ENCODE results near the gene CYP21A2.
"Not testable (repeated sequence)": the region's sequence is repeated elsewhere in the genome, so short reads cannot be mapped to it uniquely, and the experiment has no call there.

DNA sequence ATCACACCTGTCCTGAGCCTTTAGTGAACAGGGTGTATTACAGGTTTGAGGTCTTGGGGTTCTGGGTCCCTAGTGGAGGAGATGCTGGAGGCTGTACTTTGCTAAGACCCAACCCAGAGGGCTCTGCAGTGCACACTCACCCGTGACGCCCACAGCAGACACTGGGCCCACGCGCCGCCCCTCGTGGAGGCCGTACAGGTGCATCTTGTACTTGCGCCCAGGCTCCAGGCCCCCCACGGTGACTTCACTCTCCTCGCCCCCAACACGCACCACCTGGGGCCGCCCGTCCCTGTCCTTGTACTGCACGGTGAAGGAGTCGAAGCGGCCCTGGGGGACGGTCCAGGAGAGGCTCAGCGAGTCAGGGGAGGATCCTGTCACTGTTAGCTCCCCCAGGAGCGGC is 29.3 kb downstream of the CYP21A2 start:
- TF ChIP-seq, protein P1, sequence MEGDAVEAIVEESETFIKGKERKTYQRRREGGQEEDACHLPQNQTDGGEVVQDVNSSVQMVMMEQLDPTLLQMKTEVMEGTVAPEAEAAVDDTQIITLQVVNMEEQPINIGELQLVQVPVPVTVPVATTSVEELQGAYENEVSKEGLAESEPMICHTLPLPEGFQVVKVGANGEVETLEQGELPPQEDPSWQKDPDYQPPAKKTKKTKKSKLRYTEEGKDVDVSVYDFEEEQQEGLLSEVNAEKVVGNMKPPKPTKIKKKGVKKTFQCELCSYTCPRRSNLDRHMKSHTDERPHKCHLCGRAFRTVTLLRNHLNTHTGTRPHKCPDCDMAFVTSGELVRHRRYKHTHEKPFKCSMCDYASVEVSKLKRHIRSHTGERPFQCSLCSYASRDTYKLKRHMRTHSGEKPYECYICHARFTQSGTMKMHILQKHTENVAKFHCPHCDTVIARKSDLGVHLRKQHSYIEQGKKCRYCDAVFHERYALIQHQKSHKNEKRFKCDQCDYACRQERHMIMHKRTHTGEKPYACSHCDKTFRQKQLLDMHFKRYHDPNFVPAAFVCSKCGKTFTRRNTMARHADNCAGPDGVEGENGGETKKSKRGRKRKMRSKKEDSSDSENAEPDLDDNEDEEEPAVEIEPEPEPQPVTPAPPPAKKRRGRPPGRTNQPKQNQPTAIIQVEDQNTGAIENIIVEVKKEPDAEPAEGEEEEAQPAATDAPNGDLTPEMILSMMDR (IDR thresholded peaks at IDR 0.05) = not testable (repeated sequence)
- TF ChIP-seq EZH2 (IDR thresholded peaks at IDR 0.05) = not testable (repeated sequence)

Data from neural progenitor cell (in vitro differentiated cells).